GM19467 (cell line): ENCODE data around the gene PSMB10.
"Not testable (repeated sequence)": the region's sequence is repeated elsewhere in the genome, so short reads cannot be mapped to it uniquely, and the experiment has no call there.

Experiments used
- ATAC-seq: cut with Tn5 transposase; IDR thresholded peaks from one replicate; pipeline ENCODE4 v1.9.1; 2021; ENCODE audit warnings: mild to moderate bottlenecking, moderate library complexity; ENCODE audit not compliant: unreplicated experiment

PSMB10 gene

GRCh38 chr16:67928147-67928546 lies 8.5 kb downstream of the PSMB10 start:
- ATAC-seq, result no peak

GRCh38 chr16:67927131-67927941 lies 9.3 kb downstream of the PSMB10 start:
- no peak for ATAC-seq

- ATAC-seq, result no peak
Measured at GRCh38 chr16:67926181-67926750, 10.4 kb downstream of the PSMB10 start.

- no peak for ATAC-seq
Measured at GRCh38 chr16:67924140-67924906, 12.3 kb downstream of the PSMB10 start.

GRCh38 chr16:67923414-67924116 lies 13.1 kb downstream of the PSMB10 start:
- ATAC-seq, result no peak

GRCh38 chr16:67922740-67923139 lies 13.9 kb downstream of the PSMB10 start:
- ATAC-seq, result no peak

GRCh38 chr16:67922221-67922620 lies 14.4 kb downstream of the PSMB10 start:
- no peak for ATAC-seq

GRCh38 chr16:67919622-67920221 lies 16.9 kb downstream of the PSMB10 start:
- no peak for ATAC-seq

GRCh38 chr16:67917852-67918236 lies 18.8 kb downstream of the PSMB10 start:
- no peak for ATAC-seq

GRCh38 chr16:67917140-67917851 lies 19.4 kb downstream of the PSMB10 start:
- no peak for ATAC-seq

GRCh38 chr16:67915831-67916723 lies 20.6 kb downstream of the PSMB10 start:
- no peak for ATAC-seq

- not testable (repeated sequence) for ATAC-seq
Measured at GRCh38 chr16:67915496-67915769, 21.2 kb downstream of the PSMB10 start.

- ATAC-seq, result no peak
Measured at GRCh38 chr16:67914758-67915495, 21.7 kb downstream of the PSMB10 start.

- ATAC-seq, result no peak
Measured at GRCh38 chr16:67910158-67910557, 26.5 kb downstream of the PSMB10 start.

- ATAC-seq, result no peak
Measured at GRCh38 chr16:67909056-67909742, 27.5 kb downstream of the PSMB10 start.

- ATAC-seq, result no peak
Measured at GRCh38 chr16:67907397-67908180, 29.1 kb downstream of the PSMB10 start.

- no peak for ATAC-seq
Measured at GRCh38 chr16:67902831-67903230, 33.8 kb downstream of the PSMB10 start.
